Adrenal gland (tissue), 12 donors: ENCODE measurements around the gene PPP1R12B. TPM values are rescaled to one million over a fixed set of nuclear protein-coding genes. Genes with fewer than 3 reads are reported as not detected.

Source experiments
- DNase-seq, 7 donors: peaks; one replicate each; pipeline ENCODE4 v3.0.0-alpha.2; 2019 to 2020
- H3K27ac ChIP-seq, 5 donors: fragments of 200-600 bp; sonication (generic) in 4 of 5; 1 replicate in 3 of 5; 2 replicates in 2 of 5; pipeline versions ENCODE4 v1.5.1 to v1.8.0; 2016 to 2020; ENCODE audit warnings: mild to moderate bottlenecking in 1 of 5
- H3K27me3 ChIP-seq: fragments of 200-600 bp; 2 replicates; pipeline ENCODE4 v1.8.0; 2021
- H3K36me3 ChIP-seq, 2 donors: fragments of 200-600 bp; replicated peaks in 1 of 2; 1 replicate in 1 of 2; 2 replicates in 1 of 2; pipeline versions ENCODE4 v1.5.1 to v1.8.0; 2018 to 2022
- H3K4me1 ChIP-seq, 2 donors: fragments of 200-600 bp; replicated peaks in 1 of 2; 1 replicate in 1 of 2; 2 replicates in 1 of 2; pipeline versions ENCODE4 v1.5.1 to v1.8.0; 2018 to 2021
- H3K4me3 ChIP-seq, 4 donors: fragments of 200-600 bp; sonication (generic) in 3 of 4; one replicate each; pipeline ENCODE4 v1.5.1; 2016 to 2018
- H3K9me3 ChIP-seq, 3 donors: fragments of 200-600 bp; sonication (generic) in 1 of 3; replicated peaks in 1 of 3; 1 replicate in 2 of 3; 2 replicates in 1 of 3; pipeline versions ENCODE4 v1.5.1 to v1.8.0; 2016 to 2021
- CTCF ChIP-seq, 6 experiments: fragments of 450-650 bp in 4 of 6; fragments of 200-600 bp in 2 of 6; sonication (generic) in 1 of 6; IDR thresholded peaks; 1 replicate in 5 of 6; 2 replicates in 1 of 6; pipeline versions ENCODE4 v1.5.1 to v1.8.0; 2016 to 2021; ENCODE audit warnings: antibody characterized with exemption in 6 of 6, mild to moderate bottlenecking in 2 of 6, moderate library complexity in 1 of 6
- POLR2A ChIP-seq, 2 donors: fragments of 450-650 bp; IDR thresholded peaks; one replicate each; pipeline ENCODE4 v1.6.1; 2017; ENCODE audit warnings: antibody characterized with exemption in 2 of 2, mild to moderate bottlenecking in 2 of 2, moderate library complexity in 1 of 2
- WGBS, 4 donors: extraction: QIAGEN DNeasy Blood & Tissue Kit in 2 of 4; methylation state at CpG; one replicate each; pipeline versions ENCODE4 v1.1.5 to v1.1.7; 2013 to 2017; 5-methylcytosine and 5-hydroxymethylcytosine counted together
- intact Hi-C, 2 donors: fragments of 100-400 bp; cut with DNase I; formaldehyde crosslinking; loops; one replicate each; pipeline versions ENCODE4 v1.14.1 to v1.15.0; 2022 to 2023
- polyA plus RNA-seq, 3 donors: library from polyadenylated mRNA; stranded (reverse); fragments of 200-250 nt in 2 of 3; fragments of 350-450 nt in 1 of 3; fragmentation: Illumina TruSeq in 1 of 3; extraction: RNeasy Lipid Tissue Mini Kit (QIAGEN cat#74804) in 1 of 3; gene quantifications; one replicate each; pipeline ENCODE4 v1.2.3, GENCODE V29; 2013 to 2014
- total RNA-seq, 9 donors: library from RNA; depleted of rRNA in 4 of 9; stranded (reverse); fragments of >200 nt in 4 of 9; fragments of 120-200 nt in 1 of 9; fragmentation: NEBNext Ultra II Directional in 1 of 9; extraction: Animal tissue kit (Norgen Biotek cat#: 25700) in 1 of 9; gene quantifications; one replicate each; pipeline versions ENCODE4 v1.1.0 to v1.2.4, GENCODE V29; 2013 to 2023
- donor health status: healthy with polysubstance abuse.
- donor health status: Bipolar disorder and iron deficiency.
- donor health status: DM: yes; HTN: yes; CAD: no.
- donor health status: DM: no; HTN: no; CAD: no.
- donor health status: DM: no; HTN: no; CAD: no.
- donor health status: DM: yes; HTN: yes; CAD: no.

The PPP1R12B gene
- total and polyA plus RNA-seq, 12 donors, result 3.0 to 43.9 (median 19.8) TPM

GRCh38 chr1:202315576-202316168, 32.8 kb upstream of the PPP1R12B start:
- Histone ChIP-seq H3K27me3 (no peaks in the 10 kb centered on the region), H3K36me3 (no peaks in the 10 kb centered on the region), H3K9me3 (no peaks in the 10 kb centered on the region), H3K27ac (no peak overlapping the region), H3K4me3 (no peak overlapping the region), H3K4me1 (peaks cover 0 to 4% of the 10 kb centered on the region in 2 donors)
- intact Hi-C loops, result loop anchor here (2.0 kb wide), 1 partner anchor 123 kb away; the partner anchor contains the start of gene LGR6 (in 2 of the 2)
- WGBS, 4 donors, result 8 to 11% (median 9%) methylated on average over 9 of the region's 9 CpGs
- peak; percentile 67 to 90 (median 82) for DNase-seq
- TF ChIP-seq CTCF (IDR thresholded peaks at IDR 0.05), result peak; percentile 79 to 96 (median 88)
- no peak for TF ChIP-seq POLR2A (IDR thresholded peaks at IDR 0.05)

- no peak for TF ChIP-seq CTCF (IDR thresholded peaks at IDR 0.05)
- no peak for TF ChIP-seq POLR2A (IDR thresholded peaks at IDR 0.05)
- intact Hi-C loops, result no loop called here
- H3K4me1 ChIP-seq, result peaks cover 0 to 4% of the 10 kb centered on the region in 2 donors
- H3K36me3 ChIP-seq, result no peaks in the 10 kb centered on the region
- no peak overlapping the region for H3K4me3 ChIP-seq
- DNase-seq, result peak in 1 of 7 donors; percentile 4
- H3K27me3 ChIP-seq, result no peaks in the 10 kb centered on the region
- H3K9me3 ChIP-seq, result no peaks in the 10 kb centered on the region
- no peak overlapping the region for H3K27ac ChIP-seq
Observed at GRCh38 chr1:202316186-202316585, 32.3 kb upstream of the PPP1R12B start.

GRCh38 chr1:202317941-202318925, 30.3 kb upstream of the PPP1R12B start:
- no peaks in the 10 kb centered on the region for H3K36me3 ChIP-seq
- no peaks in the 10 kb centered on the region for H3K4me1 ChIP-seq
- H3K9me3 ChIP-seq, result no peaks in the 10 kb centered on the region
- H3K27me3 ChIP-seq, result no peaks in the 10 kb centered on the region
- H3K4me3 ChIP-seq, result no peak overlapping the region
- intact Hi-C loops, result no loop called here
- no peak overlapping the region for H3K27ac ChIP-seq
- 83 to 91% (median 89%) methylated on average over 22 to 52 of the region's 52 CpGs for WGBS, 4 donors
- TF ChIP-seq CTCF (IDR thresholded peaks at IDR 0.05) (no peak), POLR2A (IDR thresholded peaks at IDR 0.05) (no peak)
- DNase-seq, result peak in 1 of 7 donors; percentile 36

GRCh38 chr1:202319381-202320080, 29.0 kb upstream of the PPP1R12B start:
- no peaks in the 10 kb centered on the region for H3K4me1 ChIP-seq
- 72 to 81% (median 77%) methylated on average over 4 of the region's 4 CpGs for WGBS, 4 donors
- TF ChIP-seq CTCF (IDR thresholded peaks at IDR 0.05) (no peak), POLR2A (IDR thresholded peaks at IDR 0.05) (no peak)
- H3K27me3 ChIP-seq, result no peaks in the 10 kb centered on the region
- H3K27ac ChIP-seq, result no peak overlapping the region
- no peak for DNase-seq
- no peaks in the 10 kb centered on the region for H3K9me3 ChIP-seq
- intact Hi-C loops, result no loop called here
- no peaks in the 10 kb centered on the region for H3K36me3 ChIP-seq
- no peak overlapping the region for H3K4me3 ChIP-seq
